Putamen (tissue), 1 donor: ENCODE measurements around the gene RNASEL.

Experiments
- DNase-seq: peaks from one replicate; pipeline ENCODE4 v3.0.0-alpha.2; 2016; ENCODE audit warnings: low spot score

Gene RNASEL

GRCh38 chr1:182621906-182622305 lies 32.9 kb upstream of the RNASEL start:
- DNase-seq: no peak

GRCh38 chr1:182620924-182621585 lies 32.0 kb upstream of the RNASEL start:
- DNase-seq: no peak

GRCh38 chr1:182617734-182618351 lies 28.8 kb upstream of the RNASEL start:
- no peak for DNase-seq

GRCh38 chr1:182617014-182617429 lies 28.0 kb upstream of the RNASEL start:
- no peak for DNase-seq

GRCh38 chr1:182616130-182617013 lies 27.3 kb upstream of the RNASEL start:
- peak; percentile 59 for DNase-seq

GRCh38 chr1:182615468-182616129 lies 26.5 kb upstream of the RNASEL start:
- peak; percentile 67 for DNase-seq

- peak; percentile 53 for DNase-seq
Measured at GRCh38 chr1:182614796-182615454, 25.9 kb upstream of the RNASEL start.

- no peak for DNase-seq
Measured at GRCh38 chr1:182611787-182612186, 22.7 kb upstream of the RNASEL start.

GRCh38 chr1:182611326-182611725 lies 22.3 kb upstream of the RNASEL start:
- DNase-seq: no peak

- DNase-seq: no peak
Measured at GRCh38 chr1:182610606-182611194, 21.6 kb upstream of the RNASEL start.

GRCh38 chr1:182608845-182609610 lies 20.0 kb upstream of the RNASEL start:
- DNase-seq: no peak

GRCh38 chr1:182608236-182608635 lies 19.2 kb upstream of the RNASEL start:
- DNase-seq: no peak

- DNase-seq: no peak
Measured at GRCh38 chr1:182607566-182607965, 18.5 kb upstream of the RNASEL start.

GRCh38 chr1:182604175-182605164 lies 15.4 kb upstream of the RNASEL start, which contains the start of gene RGS16:
Gene RGS16, minus strand, starts transcription at chr1:182604389. Its CDS starts 130 bp downstream, at chr1:182604259.
- peak; percentile 80 for DNase-seq

GRCh38 chr1:182603646-182604174 lies 14.7 kb upstream of the RNASEL start:
- DNase-seq: no peak

- no peak for DNase-seq
Measured at GRCh38 chr1:182602935-182603645, 14.0 kb upstream of the RNASEL start.

GRCh38 chr1:182601913-182602312 lies 12.9 kb upstream of the RNASEL start:
- DNase-seq: no peak

GRCh38 chr1:182601416-182601786 lies 12.3 kb upstream of the RNASEL start:
- DNase-seq: peak; percentile 76
